Thyroid gland (tissue), 4 donors: ENCODE data around the gene LYZL2.

Source experiments
- CTCF ChIP-seq, 6 experiments: fragments of 200-600 bp in 3 of 6; fragments of 450-650 bp in 3 of 6; sonication (generic) in 3 of 6; IDR thresholded peaks; one replicate each; pipeline ENCODE4 v1.5.1; 2016 to 2019; ENCODE audit warnings: antibody characterized with exemption in 6 of 6, mild to moderate bottlenecking in 2 of 6, inconsistent platforms in 1 of 6, moderate library complexity in 1 of 6
- POLR2A ChIP-seq, 2 donors: fragments of 450-650 bp; IDR thresholded peaks; one replicate each; pipeline ENCODE4 v1.6.1; 2017; ENCODE audit warnings: antibody characterized with exemption in 2 of 2, mild to moderate bottlenecking in 2 of 2, moderate library complexity in 1 of 2

GRCh38 chr10:30577048-30577447 lies 52.5 kb downstream of the LYZL2 start:
- TF ChIP-seq CTCF (IDR thresholded peaks at IDR 0.05) (no peak), POLR2A (IDR thresholded peaks at IDR 0.05) (no peak)
